Thyroid gland (tissue), 4 donors: ENCODE data around the gene TBC1D16. TPM values are rescaled to one million over a fixed set of nuclear protein-coding genes. Genes with fewer than 3 reads are reported as not detected.

Experiments
- DNase-seq, 2 donors: peaks; one replicate each; pipeline ENCODE4 v3.0.0-alpha.2; 2019
- H3K27ac ChIP-seq, 3 donors: fragments of 200-600 bp; sonication (generic); 1 replicate in 2 of 3; 2 replicates in 1 of 3; pipeline ENCODE4 v1.5.1; 2016 to 2019; ENCODE audit warnings: mild to moderate bottlenecking in 1 of 3, moderate library complexity in 1 of 3
- H3K27me3 ChIP-seq: fragments of 200-600 bp; sonication (generic); one replicate; pipeline ENCODE4 v1.5.1; 2019
- H3K36me3 ChIP-seq, 2 donors: fragments of 200-600 bp; sonication (generic); one replicate each; pipeline ENCODE4 v1.5.1; 2016 to 2019
- H3K4me1 ChIP-seq, 2 donors: fragments of 200-600 bp; sonication (generic); one replicate each; pipeline ENCODE4 v1.5.1; 2017 to 2019
- H3K4me3 ChIP-seq, 3 donors: fragments of 200-600 bp; sonication (generic); replicated peaks in 1 of 3; 1 replicate in 2 of 3; 2 replicates in 1 of 3; pipeline ENCODE4 v1.5.1; 2016; ENCODE audit warnings: mild to moderate bottlenecking in 1 of 3
- H3K9me3 ChIP-seq: fragments of 200-600 bp; sonication (generic); one replicate; pipeline ENCODE4 v1.5.1; 2017
- CTCF ChIP-seq, 6 experiments: fragments of 200-600 bp in 3 of 6; fragments of 450-650 bp in 3 of 6; sonication (generic) in 3 of 6; IDR thresholded peaks; one replicate each; pipeline ENCODE4 v1.5.1; 2016 to 2019; ENCODE audit warnings: antibody characterized with exemption in 6 of 6, mild to moderate bottlenecking in 2 of 6, inconsistent platforms in 1 of 6, moderate library complexity in 1 of 6
- POLR2A ChIP-seq, 2 donors: fragments of 450-650 bp; IDR thresholded peaks; one replicate each; pipeline ENCODE4 v1.6.1; 2017; ENCODE audit warnings: antibody characterized with exemption in 2 of 2, mild to moderate bottlenecking in 2 of 2, moderate library complexity in 1 of 2
- WGBS, 2 donors: methylation state at CpG; one replicate each; pipeline ENCODE4 v1.1.5; 2017; 5-methylcytosine and 5-hydroxymethylcytosine counted together
- intact Hi-C: fragments of 100-400 bp; cut with DNase I; formaldehyde crosslinking; loops from one replicate; pipeline ENCODE4 v1.15.1; 2023
- total RNA-seq, 4 donors: library from RNA; depleted of rRNA; stranded (reverse); fragments of >200 nt; gene quantifications; one replicate each; pipeline ENCODE4 v1.2.3, GENCODE V29; 2016

TBC1D16 gene
- total RNA-seq, 4 donors from 2014 or later, result 25.4 to 32.2 (median 29.8) TPM

DNA sequence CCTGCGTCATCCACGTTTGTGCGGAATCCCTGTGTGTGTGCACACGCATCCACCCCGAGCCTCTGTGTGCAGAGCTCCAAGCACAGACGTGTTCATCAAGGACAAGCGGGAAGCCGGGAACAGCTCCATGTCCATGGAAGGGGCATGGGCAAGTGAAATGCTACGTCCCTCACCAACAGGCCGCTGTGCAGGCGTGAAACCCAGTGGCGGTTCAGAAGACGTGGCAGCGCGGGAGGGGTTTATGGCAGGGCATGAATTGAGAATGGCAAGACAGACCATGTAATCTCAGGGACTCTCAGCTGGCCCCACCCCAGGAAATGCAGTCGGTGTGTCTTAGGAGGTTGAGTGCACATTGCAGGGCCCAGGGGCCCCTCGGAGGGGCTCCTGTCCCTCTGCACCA, 52.7 kb downstream of the TBC1D16 start:
- DNase-seq, result no peak
- no peak for TF ChIP-seq POLR2A (IDR thresholded peaks at IDR 0.05)
- no peak for TF ChIP-seq CTCF (IDR thresholded peaks at IDR 0.05)
- intact Hi-C loops, result no loop called here

DNA sequence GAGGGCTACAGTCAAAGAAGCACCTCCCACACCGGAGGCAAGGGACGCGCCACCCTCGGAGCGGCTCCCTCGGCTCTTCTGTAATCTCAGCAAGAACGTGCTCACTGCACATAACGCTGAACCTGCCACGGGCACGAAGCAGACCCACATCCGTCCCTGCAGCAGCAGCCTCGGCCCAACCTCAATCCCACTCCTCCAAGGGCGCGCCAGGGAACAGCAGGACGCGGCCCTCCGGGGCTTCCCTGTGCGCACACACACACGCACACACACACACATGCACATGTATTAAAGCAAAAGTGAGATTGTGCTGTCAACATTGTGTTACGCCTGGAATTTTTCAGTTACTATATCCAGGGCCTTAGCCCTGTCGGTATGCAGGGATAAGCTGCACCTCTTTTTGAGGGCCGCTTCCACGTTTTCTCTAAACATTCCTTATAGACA, 54.0 kb downstream of the TBC1D16 start:
- Histone ChIP-seq H3K36me3 (no peaks in the 10 kb centered on the region), H3K9me3 (no peaks in the 10 kb centered on the region), H3K4me3 (no peak overlapping the region), H3K4me1 (peaks cover 0 to 7% of the 10 kb centered on the region in 2 donors), H3K27ac (no peak overlapping the region), H3K27me3 (no peaks in the 10 kb centered on the region)
- DNase-seq, result no peak
- intact Hi-C loops, result no loop called here
- TF ChIP-seq POLR2A (IDR thresholded peaks at IDR 0.05) (no peak), CTCF (IDR thresholded peaks at IDR 0.05) (no peak)
- 95 to 96% methylated on average over 23 of the region's 23 CpGs for WGBS, 2 donors

More for the DNA sequence above, 52.7 kb downstream of the TBC1D16 start:
- H3K36me3 ChIP-seq, result no peaks in the 10 kb centered on the region
- no peaks in the 10 kb centered on the region for H3K9me3 ChIP-seq
- H3K4me3 ChIP-seq, result no peak overlapping the region
- 92% methylated on average over 17 of the region's 17 CpGs for WGBS, 2 donors
- peaks cover 6 to 20% of the 10 kb centered on the region in 2 donors for H3K4me1 ChIP-seq
- H3K27ac ChIP-seq, result no peak overlapping the region
- H3K27me3 ChIP-seq, result no peaks in the 10 kb centered on the region

DNA sequence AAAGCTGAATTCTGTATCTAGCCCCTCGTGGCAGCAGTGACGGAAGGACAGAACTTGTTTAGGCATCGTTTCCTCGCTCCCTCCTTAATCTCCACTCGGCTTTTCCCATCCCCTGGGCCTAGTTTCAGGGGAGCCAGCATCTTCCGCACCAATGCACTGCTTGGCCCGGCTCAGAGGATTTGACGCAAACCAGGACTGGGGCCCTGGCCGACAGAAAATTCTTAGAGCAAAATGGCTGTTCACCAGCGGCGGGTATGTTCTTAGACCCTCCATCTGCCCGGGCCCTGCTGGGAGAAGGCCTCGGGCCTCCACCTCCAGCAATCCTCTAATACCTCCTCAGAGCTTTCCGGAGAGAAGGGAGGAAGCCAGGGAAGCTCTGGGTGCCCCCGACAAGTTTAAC, 54.6 kb downstream of the TBC1D16 start:
- WGBS, 2 donors, result 85 to 91% methylated on average over 15 of the region's 15 CpGs

GRCh38 chr17:79980246-79981043, 55.2 kb downstream of the TBC1D16 start:
- Histone ChIP-seq H3K27me3 (no peaks in the 10 kb centered on the region), H3K36me3 (no peaks in the 10 kb centered on the region), H3K27ac (no peak overlapping the region), H3K9me3 (no peaks in the 10 kb centered on the region), H3K4me3 (no peak overlapping the region), H3K4me1 (peaks cover 0 to 7% of the 10 kb centered on the region in 2 donors)
- TF ChIP-seq POLR2A (IDR thresholded peaks at IDR 0.05) (no peak), CTCF (IDR thresholded peaks at IDR 0.05) (no peak)
- intact Hi-C loops, result no loop called here
- no peak for DNase-seq
- 88 to 93% methylated on average over 21 to 23 of the region's 23 CpGs for WGBS, 2 donors

More for the DNA sequence above, 54.6 kb downstream of the TBC1D16 start:
- Histone ChIP-seq H3K4me3 (no peak overlapping the region), H3K27ac (no peak overlapping the region), H3K4me1 (peaks cover 0 to 7% of the 10 kb centered on the region in 2 donors), H3K9me3 (no peaks in the 10 kb centered on the region), H3K36me3 (no peaks in the 10 kb centered on the region), H3K27me3 (no peaks in the 10 kb centered on the region)
- TF ChIP-seq POLR2A (IDR thresholded peaks at IDR 0.05), result no peak
- no peak for TF ChIP-seq CTCF (IDR thresholded peaks at IDR 0.05)
- DNase-seq, result no peak
- intact Hi-C loops, result no loop called here

DNA sequence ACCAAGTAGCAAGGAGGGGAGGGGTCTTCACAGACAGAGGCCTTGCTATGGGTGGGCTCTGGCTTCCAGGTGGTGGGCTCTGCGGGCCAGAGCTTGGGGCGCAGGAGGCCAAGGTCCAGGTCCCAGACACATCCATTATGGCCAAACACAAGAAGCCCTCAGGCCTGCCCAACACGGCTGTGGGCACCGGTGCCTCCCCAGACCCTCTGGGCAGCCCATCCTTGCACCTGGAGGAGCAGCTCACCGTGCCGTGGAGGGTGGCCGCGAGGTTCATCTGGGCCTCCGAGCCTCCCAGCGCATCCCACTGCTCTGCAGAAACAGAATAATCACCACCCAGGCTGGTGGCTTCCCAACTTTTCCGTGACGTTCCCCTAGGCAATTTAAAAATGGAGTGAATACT, 55.9 kb downstream of the TBC1D16 start:
- Histone ChIP-seq H3K27ac (no peak overlapping the region), H3K4me3 (no peak overlapping the region), H3K27me3 (no peaks in the 10 kb centered on the region), H3K4me1 (peaks cover 0 to 7% of the 10 kb centered on the region in 2 donors), H3K36me3 (no peaks in the 10 kb centered on the region), H3K9me3 (no peaks in the 10 kb centered on the region)
- WGBS, 2 donors, result 89 to 94% methylated on average over 9 to 12 of the region's 12 CpGs
- DNase-seq, result no peak
- intact Hi-C loops, result no loop called here
- TF ChIP-seq CTCF (IDR thresholded peaks at IDR 0.05), result no peak
- TF ChIP-seq POLR2A (IDR thresholded peaks at IDR 0.05), result no peak
